NCI-H2081 treated with DMSO at 0.1 percent for 48 hours (cell line): ENCODE results near the gene CHST13.

Source experiments
- DNase-seq: peaks from one replicate; lab custom pipeline; 2025; lab: John Stamatoyannopoulos, UW

The CHST13 gene

DNA sequence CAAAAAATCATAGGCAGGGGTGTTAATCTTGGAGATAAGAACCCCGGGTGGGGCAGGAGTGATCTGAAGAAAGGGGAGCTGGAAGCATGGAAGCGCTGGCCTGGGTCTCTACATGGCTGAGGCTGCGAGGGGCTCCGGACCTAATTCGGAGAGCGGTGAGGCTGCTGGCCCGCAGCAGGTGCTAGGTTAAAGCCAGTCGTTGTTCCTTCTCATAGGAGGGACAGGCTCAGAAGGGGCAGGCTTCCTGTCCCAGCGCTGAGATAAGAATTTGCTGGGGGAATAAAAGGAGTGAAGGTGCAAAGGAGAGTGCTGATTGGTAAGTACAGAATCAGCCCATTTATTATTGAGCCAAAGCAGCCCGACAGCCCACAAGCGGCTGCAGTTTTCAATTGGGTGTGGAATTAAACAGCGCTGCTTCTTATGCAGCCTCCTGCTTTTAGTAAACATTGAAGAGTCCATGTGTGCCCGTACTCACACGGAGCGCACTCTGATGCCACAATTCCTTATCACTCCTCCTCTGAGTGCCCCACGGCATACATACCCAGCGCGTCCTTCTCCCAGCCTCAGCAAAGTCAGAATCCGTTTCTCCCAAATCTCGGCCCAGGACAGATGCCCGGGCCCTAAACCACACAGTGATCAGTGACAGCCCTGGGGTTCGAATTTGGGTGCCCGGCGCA, 17.1 kb downstream of the CHST13 start:
- DNase-seq: no peak

DNA sequence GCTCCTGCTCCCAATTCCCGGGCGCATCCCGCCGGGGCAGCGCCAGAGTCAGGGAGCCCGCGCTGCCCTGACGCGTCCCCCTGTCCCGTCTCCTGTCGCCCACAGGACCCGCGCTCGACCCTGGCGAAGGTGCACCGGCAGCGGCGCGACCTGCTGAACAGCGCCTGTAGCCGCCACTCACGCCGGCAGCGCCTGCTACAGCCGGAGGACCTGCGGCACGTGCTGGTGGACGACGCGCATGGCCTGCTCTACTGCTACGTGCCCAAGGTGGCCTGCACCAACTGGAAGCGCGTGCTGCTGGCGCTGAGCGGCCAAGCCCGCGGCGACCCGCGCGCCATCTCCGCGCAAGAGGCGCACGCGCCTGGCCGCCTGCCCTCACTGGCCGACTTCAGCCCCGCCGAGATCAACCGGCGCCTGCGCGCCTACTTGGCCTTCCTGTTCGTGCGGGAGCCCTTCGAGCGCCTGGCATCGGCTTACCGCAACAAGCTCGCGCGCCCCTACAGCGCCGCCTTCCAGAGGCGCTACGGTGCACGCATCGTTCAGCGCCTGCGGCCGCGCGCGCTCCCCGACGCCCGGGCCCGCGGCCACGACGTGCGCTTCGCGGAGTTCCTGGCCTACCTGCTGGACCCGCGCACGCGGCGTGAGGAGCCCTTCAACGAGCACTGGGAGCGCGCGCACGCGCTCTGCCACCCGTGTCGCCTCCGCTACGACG, 17.8 kb downstream of the CHST13 start:
- no peak for DNase-seq

DNA sequence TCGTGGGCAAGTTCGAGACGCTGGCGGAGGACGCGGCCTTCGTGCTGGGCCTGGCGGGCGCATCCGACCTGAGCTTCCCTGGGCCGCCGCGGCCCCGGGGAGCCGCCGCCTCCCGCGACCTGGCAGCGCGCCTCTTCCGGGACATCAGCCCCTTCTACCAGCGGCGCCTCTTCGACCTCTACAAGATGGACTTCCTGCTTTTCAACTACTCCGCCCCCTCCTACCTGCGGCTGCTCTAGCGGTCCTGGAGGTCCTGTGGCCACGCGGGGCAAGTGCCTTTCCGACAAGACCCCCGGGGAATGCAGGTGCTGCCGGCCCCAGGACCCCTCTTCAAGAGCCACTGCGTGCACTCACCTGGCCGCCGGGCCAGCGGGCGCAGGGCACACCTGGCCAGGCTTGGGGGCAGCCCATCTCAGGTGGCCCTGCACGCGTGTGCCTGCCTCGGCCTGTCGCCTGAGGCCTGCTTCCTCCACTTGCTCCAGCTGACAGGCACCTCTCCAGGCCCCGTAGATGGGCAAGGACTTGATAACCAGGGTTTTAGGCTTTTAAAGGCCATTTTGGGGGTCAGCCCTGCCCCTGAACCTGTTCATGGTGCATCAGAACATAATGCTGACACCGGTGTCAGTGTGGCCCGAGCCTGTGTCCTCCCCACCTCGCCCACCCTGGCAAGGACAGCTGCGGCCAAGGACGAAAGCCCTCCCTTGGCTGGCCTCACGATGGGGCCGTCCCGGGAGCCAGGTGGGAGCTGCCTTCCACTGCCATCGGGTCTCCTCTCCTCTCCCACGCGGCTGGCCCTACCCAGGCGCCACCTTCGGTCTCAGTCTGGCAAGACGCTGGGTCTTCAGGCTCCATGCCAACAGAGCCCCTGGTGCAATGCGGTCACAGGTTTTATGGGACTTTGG, 18.6 kb downstream of the CHST13 start:
- DNase-seq: no peak

DNA sequence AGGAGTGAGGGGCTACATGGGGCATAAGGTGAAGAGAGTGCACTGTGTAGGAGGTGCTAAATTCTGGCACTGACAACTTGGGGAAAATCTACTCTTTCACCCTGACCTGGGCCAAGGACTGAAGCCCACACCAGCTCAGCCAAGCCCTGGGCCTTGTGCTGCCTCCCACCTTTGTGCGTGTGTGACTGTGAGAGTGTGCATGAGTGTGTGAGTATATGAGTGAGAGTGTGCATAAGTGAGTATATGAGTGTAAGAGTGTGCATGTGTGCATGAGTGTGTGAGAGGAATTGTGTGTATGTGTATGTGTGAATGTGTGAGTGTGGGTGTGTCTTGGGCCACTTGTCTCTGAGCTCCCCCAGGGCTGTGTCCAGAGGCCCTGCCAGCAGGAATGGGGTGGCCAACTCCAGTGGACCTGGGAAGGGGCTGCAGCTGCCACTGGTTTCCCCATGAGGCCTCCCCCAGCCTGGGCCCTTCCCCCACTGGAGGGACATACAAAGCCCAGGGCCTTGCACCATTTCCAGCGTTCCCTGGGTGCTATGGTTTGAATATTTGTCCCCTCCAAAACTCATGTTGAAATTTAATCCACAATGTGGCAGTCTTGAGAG, 19.6 kb downstream of the CHST13 start:
- no peak for DNase-seq

DNA sequence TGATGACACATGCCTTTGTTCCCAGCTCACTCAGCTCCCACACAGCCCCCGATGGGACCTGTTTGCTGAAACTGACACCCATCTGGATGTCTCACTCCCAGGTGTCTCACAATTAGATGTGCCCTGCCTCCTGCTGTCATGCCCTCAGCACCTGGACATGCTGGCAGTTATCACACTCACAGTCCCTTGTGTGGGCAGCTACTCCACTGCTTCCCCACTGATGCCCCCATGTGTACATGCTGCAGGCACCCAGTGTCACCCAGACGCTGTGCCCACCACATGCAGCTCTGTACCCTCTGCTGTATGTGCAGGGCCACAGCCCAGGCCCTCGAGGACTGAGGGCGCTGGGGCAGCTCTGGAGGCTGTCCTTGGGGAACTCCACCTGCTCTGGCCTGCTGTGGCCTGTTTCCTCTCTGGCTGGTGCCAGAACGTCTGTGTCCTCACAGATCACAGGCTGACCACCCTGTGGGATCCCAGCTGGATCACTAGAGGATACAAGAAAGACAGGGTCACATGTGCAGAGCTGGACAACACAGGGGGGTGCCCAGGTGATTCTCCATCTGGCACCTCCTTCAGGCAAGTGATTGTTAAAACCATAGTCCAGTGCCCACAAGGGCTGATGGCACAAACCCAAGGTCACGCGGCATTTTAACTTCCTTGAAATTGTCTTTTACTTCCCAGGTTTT, 20.8 kb downstream of the CHST13 start:
- no peak for DNase-seq

DNA sequence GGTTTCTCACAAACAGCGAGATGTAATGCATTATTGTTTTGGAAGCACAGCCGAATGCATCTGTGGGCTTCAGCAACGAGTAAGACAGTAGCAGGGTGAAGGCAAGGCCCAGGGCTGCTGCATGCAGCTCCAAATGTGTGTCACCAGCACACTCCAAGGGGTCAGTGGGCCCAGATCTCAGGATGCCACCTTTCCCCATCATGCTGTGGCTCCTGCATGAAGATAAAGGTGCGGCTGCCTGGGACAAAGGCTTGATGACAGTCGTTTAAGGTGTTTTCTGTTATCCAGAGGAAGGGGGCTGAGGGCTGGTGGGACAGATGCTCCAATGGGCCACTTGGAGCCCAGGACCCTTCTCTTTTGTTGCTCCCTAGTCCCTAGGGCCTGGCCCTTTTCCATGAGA, 21.6 kb downstream of the CHST13 start:
- DNase-seq: no peak

DNA sequence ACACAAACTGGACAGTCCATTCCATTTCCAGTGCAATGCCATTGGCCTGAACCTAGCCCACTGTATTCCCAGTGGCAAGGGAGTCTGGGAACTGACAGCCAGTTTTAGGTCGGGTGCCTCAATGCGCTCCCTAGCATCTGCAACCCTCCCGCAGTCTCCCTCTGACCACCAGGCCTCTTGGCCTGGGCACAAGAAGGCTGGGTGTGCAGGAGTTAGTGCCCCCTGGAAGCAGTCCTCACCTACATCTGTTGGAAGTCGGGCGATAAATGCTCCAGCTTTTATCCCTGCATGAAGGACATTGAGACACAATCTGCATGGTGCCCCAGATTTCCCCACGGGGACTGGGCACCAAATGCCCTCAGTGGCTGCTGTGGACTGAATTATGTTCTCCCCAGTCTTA, 22.1 kb downstream of the CHST13 start:
- no peak for DNase-seq

DNA sequence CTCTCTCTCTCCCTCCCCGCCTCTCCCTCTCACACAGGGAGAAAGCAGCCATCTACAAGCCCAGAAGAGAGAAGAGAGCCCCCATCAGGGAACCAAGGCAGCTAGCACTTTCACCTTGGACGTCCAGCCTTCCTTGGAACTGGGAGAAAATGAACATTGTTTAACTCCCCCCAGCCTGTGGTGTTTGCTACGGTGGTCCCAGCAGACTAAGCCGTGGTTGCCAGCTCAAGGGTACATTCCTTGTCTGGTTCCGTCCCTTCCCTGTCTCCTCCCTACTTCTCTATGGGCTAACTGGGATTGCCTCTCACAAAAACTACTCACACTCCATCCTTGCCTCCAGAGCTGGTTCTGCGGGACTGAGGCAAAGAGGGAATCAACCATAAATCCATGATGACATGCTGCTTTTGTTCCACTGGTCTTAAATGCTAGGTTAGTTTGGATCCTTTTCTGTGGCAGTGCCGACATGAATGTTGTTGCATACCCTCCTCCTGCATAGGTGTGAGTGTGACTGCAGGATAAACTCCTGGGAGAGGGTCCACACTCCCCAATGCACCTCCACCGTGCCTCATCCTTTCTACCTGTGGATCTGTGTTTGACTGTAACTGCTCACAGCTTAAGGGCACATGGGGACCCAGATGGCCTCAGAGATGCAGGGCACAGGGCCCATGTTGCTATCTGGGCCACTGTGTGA, 22.7 kb downstream of the CHST13 start:
- no peak for DNase-seq

DNA sequence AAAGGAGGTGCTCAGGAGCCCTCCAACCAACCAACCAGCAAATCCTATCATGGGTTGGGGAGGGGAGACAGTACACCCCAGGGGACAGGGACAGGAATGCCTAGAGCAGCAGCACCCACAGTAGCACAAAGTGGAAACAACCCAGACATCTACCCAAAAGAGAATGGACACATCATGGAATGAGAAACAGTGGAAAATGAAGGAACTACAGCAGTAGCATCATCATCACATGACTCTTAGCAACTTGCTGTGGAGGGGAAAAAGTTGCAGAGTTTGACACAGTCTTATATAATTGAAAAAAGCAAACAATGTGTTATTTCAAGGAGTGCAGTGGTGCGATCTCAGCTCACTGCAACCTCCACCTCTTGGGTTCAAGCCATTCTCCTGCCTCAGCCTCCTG, 23.8 kb downstream of the CHST13 start:
- DNase-seq: no peak

DNA sequence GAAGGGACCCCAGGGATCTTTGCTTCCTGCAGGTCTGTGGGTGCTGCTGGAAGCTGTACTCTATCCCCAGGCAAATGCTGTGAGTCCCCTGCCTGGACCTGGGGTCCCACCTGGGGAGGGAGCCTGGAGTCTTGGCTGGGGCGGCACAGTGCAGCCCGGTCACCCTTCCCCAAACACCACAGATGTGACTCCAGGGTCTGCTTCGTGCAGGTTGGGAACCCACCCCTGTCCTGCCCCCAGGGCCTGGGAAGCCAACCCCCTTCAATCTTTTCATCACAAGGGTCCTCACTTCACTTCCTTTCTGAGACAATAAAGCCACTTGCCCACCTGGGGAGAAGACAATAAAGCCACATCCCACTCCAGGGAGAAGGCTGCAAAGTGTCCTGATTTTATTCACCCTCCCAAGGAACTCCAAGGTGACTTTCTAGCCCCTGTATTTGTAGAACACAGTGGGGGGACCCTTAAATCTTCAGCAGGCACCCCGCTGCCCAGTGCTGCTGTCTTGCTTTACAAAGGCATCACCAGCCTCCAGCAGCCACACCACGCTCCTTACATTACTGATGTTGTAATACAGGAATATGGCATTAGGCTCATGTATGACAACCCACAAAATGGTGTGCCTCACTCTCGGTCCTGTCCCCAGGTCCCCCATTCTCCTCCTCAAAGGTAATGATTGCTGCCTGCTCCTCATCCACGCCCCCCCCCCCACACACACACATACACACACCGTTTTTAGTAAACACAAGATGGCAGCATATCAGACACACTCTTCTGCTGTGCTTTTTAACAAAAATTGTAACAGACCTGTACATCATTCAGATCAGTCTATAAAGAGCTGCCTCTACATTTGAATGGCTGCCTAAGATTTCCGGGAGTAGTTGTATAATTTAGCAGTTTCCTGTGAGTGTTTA, 24.9 kb downstream of the CHST13 start:
- no peak for DNase-seq

DNA sequence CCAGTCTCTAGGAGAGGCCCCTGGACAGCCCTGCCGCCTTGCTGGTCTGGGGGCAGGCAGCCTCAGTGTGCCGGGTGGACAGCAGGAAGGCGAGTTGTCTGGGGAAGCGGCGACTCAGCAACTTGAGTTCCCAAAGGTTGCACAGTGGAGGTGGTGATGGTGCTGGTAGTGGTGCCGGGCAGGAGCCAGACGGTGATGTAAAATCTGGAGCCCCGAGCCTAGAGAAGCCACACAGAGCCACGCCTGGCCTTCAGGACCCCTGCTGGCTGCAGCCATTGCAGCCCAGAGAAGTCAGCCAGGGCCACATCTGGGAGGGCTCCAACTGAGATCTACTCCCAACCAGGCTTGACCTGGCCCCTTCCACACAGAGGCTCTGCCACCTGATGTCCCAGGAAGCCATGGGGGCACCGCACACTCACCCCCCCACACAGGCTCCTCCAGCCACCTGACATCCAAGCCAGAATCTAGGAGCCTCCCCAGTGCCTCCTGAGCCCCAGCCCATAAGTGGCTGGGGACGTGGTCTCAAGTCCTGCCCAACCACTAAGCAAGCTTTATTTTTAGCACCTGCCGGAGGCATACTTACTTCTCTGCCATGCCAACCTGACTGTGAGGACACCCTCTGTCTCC, 26.0 kb downstream of the CHST13 start:
- no peak for DNase-seq

DNA sequence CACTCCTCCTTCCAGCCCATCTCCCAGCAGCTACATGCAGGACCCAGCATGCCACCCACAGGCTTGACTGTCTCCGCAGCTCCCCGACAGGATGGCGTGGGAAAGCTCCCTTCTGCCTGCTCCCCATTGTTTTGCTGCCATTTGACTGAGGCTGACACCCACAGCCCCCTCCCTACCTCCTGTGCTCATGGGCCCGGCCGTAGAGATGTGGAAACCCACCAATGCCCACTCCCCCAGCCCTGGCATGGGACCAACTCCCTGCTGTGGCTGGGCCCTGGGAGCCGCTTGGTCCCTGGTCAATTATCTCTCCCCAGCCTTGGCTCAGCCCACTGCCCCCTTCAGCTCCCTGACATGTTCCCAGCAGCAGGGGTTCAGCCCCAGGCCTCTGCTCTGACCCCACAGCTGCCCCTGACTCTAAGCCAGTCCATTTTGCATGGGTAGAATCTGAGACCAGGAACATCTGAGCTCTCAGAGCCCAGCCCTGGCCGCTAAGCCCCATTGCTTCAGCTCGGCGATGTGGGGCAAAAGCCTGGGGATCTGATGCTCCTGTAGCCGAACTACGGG, 26.6 kb downstream of the CHST13 start:
- no peak for DNase-seq

DNA sequence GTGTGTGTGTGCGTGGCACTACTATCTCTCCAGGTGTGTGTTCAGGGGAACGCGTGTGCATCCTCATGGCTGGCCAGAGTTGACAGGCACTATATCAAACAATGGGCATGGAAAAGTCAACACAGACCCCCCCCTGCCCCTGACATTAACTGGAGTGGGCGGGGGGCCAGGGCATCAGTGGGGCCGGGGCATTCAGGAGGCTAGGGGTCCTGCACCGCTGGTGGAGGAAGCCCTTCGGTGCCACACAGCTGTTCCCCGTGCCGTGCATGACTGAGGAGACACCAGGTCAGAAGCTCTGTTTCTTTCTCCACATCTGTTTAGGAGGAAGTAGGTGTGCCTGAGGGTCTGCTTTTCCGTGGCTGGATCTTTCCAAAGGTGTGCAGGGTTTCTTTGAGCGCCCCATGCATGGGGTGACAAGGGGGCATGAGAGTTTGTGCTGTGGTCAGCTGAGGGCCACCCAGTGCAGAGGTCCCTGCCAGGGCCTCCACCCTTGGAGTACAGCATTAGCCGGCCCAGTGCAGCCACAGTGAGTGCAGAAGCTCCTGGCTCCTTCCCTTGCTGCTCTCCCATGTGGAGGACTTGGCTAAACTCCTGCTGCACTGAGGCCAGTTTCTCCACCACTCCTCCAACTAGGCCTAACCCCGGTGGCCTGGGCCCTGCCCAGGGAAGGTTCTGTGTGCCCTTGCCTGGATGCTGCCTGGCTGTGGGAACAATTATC, 27.3 kb downstream of the CHST13 start:
- DNase-seq: no peak

DNA sequence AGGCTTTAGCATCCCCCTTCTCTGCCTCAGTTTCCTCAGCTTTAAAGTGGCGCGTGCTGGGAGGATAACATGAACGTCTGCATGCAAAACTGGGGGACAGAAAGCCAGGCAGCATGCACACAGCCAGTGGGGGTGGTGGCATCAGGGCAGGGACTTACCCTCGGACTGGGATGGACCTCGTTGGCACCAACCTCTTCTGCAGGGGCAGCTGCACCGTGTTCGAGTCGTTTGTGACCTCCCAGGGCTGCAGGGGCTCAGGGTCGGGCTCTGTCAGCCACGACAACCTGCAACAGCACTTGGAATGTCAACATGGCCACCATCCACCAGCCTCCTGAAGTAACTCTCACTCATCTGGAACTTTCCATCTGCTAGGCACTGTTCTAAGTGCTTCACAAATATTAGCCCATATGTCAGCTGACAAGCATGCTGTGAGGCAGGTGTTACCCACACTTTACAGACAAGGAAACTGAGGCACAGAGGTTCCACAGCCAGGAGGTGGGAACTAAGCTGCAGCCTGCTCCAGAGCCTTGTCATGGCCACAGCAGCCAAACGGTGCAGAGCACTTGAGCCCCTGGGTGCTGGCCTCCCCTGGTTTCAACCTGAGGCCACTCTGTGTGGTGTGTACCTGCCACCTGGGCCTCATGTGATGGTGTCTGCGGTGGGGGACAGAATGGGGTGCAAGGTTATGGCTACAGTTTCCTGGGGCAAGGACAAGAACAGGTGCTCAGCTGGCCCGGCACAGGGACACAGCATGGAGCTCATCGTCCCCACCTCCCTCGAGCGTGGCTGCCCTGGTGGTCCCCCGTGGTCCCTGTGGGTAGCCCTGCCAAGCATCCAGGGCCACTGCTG, 28.1 kb downstream of the CHST13 start:
- DNase-seq: no peak

DNA sequence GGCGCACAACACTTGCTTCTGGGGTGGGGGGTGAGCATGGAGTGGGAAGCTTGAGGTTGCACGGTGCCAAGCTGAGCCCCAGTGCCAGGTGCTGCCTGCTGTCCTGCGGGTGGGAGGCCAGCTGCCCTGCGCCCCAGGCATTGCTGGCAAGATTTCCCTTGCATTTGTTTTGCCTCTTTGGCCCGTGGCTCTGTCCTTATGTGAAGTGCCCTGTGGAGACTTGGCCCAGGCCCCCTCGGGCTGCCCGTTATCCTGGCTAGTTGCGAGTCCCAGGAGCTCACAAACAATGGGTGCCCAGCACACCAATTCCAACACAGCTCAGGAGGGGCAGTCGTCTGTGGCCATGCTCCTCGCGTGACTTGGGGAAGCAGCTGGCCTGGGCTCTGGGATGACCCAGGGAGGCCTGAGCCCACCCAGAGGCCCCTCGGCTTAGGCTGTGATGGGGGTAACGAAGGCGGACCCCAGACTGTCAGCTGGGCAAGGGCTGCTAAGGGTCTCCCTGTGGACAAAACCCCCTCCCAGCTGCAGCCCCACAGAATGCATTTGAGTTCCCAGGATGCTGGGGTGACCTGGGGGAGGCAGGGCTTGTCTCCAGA, 28.8 kb downstream of the CHST13 start:
- no peak for DNase-seq

DNA sequence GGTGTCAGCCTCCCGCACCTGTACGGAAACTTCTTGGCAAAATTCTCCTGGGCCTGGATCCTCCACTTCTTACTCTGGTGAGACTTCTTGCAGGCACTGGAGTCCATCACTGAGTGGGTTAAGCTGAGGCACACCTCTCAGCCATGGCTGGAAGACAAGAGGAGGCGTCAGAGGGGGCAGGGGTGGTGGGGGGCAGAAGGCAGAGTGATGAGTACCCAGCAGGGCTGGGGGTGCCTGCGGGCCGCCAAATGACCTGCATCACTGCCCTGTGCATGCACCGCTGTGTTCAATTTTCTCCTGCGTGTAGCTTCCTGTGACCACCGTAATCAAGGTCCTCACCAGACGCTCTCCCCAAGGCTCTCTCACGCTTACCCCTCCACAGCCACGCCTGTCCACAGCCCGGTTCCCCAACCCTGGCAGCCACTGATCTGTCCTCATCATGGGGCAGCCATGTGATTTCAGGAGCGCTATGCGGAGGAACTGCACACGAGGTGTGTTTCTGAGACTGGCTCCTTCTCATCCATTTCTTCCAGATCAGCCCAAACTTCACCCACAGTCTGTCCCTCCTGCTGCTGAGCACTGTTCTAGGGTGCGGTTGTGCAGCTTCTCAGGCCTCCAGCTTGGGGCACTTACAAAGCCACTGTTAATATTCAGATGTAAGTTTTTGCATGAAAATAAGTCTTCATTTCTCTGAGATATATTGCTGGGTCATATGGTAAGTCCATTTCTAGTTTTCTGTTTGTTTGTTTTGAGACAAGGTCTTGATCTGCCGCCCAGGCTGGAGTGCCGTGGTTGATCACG, 29.5 kb downstream of the CHST13 start:
- no peak for DNase-seq
